RWPE2 (cell line): ENCODE data around the gene EDARADD.
"Not testable (repeated sequence)": the region's sequence is repeated elsewhere in the genome, so short reads cannot be mapped to it uniquely, and the experiment has no call there.

Source experiments
- ATAC-seq: fragments of 200-7000 bp; cut with Tn5 transposase; 3 replicates; pipeline ENCODE4 v1.9.1; 2021; ENCODE audit warnings: low read depth
- DNase-seq: peaks from one replicate; pipeline ENCODE4 v3.0.0-alpha.2; 2020; ENCODE audit warnings: low spot score
- H3K27ac ChIP-seq: fragments of 450-650 bp; 2 replicates; pipeline ENCODE4 v1.5.1; 2017; ENCODE audit warnings: mild to moderate bottlenecking; ENCODE audit not compliant: poor library complexity, severe bottlenecking
- H3K27me3 ChIP-seq: fragments of 250-450 bp; sonication (Bioruptor Pico); 2 replicates; pipeline ENCODE4 v1.5.1; 2021; ENCODE audit warnings: mild to moderate bottlenecking, moderate library complexity; ENCODE audit not compliant: insufficient read depth, poor library complexity, severe bottlenecking
- H3K36me3 ChIP-seq: fragments of 250-450 bp; sonication (Bioruptor Pico); 2 replicates; pipeline ENCODE4 v1.5.1; 2020; ENCODE audit warnings: low read depth, mild to moderate bottlenecking, moderate library complexity
- H3K4me1 ChIP-seq: fragments of 250-450 bp; sonication (Bioruptor Pico); 2 replicates; pipeline ENCODE4 v1.5.1; 2021; ENCODE audit warnings: mild to moderate bottlenecking, moderate library complexity; ENCODE audit not compliant: insufficient read depth, poor library complexity, severe bottlenecking
- H3K4me3 ChIP-seq: fragments of 250-450 bp; sonication (Bioruptor Pico); 2 replicates; pipeline ENCODE4 v1.5.1; 2021; ENCODE audit warnings: mild to moderate bottlenecking, moderate library complexity; ENCODE audit not compliant: severe bottlenecking
- H3K9me3 ChIP-seq: fragments of 250-450 bp; sonication (Bioruptor Pico); 2 replicates; pipeline ENCODE4 v1.5.1; 2021; ENCODE audit warnings: mild to moderate bottlenecking, moderate library complexity; ENCODE audit not compliant: severe bottlenecking
- TF ChIP-seq, protein P1 (sequence below): fragments of 450-650 bp; IDR thresholded peaks from one replicate; pipeline ENCODE4 v1.5.1; 2017; ENCODE audit warnings: mild to moderate bottlenecking, moderate library complexity; ENCODE audit not compliant: poor library complexity, severe bottlenecking

The EDARADD gene

GRCh38 chr1:236502972-236503639 lies 109.0 kb downstream of the EDARADD start:
- peak; percentile 64 for ATAC-seq
- no peak overlapping the region for H3K4me3 ChIP-seq
- no peak overlapping the region for H3K27ac ChIP-seq
- TF ChIP-seq, protein P1, sequence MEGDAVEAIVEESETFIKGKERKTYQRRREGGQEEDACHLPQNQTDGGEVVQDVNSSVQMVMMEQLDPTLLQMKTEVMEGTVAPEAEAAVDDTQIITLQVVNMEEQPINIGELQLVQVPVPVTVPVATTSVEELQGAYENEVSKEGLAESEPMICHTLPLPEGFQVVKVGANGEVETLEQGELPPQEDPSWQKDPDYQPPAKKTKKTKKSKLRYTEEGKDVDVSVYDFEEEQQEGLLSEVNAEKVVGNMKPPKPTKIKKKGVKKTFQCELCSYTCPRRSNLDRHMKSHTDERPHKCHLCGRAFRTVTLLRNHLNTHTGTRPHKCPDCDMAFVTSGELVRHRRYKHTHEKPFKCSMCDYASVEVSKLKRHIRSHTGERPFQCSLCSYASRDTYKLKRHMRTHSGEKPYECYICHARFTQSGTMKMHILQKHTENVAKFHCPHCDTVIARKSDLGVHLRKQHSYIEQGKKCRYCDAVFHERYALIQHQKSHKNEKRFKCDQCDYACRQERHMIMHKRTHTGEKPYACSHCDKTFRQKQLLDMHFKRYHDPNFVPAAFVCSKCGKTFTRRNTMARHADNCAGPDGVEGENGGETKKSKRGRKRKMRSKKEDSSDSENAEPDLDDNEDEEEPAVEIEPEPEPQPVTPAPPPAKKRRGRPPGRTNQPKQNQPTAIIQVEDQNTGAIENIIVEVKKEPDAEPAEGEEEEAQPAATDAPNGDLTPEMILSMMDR = no peak
- H3K4me1 ChIP-seq = no peaks in the 10 kb centered on the region
- H3K36me3 ChIP-seq = no peaks in the 10 kb centered on the region
- no peak for DNase-seq
- H3K27me3 ChIP-seq = no peaks in the 10 kb centered on the region
- no peaks in the 10 kb centered on the region for H3K9me3 ChIP-seq

GRCh38 chr1:236504338-236504737 lies 110.3 kb downstream of the EDARADD start:
- DNase-seq, ATAC-seq, H3K4me3 ChIP-seq, H3K27me3 ChIP-seq, H3K4me1 ChIP-seq, H3K9me3 ChIP-seq, H3K27ac ChIP-seq, H3K36me3 ChIP-seq: not testable (repeated sequence)

- no peaks in the 10 kb centered on the region for H3K36me3 ChIP-seq
- DNase-seq (no peak), ATAC-seq (no peak)
- H3K9me3 ChIP-seq = no peaks in the 10 kb centered on the region
- no peak overlapping the region for H3K27ac ChIP-seq
- H3K4me1 ChIP-seq = no peaks in the 10 kb centered on the region
- H3K27me3 ChIP-seq = no peaks in the 10 kb centered on the region
- TF ChIP-seq, protein P1 = no peak
- no peak overlapping the region for H3K4me3 ChIP-seq
These were observed 113.1 kb downstream of the EDARADD start for GRCh38 chr1:236507022-236507700.

- Histone ChIP-seq H3K9me3 (no peaks in the 10 kb centered on the region), H3K4me1 (no peaks in the 10 kb centered on the region), H3K36me3 (no peaks in the 10 kb centered on the region), H3K27ac (no peak overlapping the region), H3K4me3 (no peak overlapping the region), H3K27me3 (no peaks in the 10 kb centered on the region)
- ATAC-seq = no peak
- no peak for DNase-seq
- TF ChIP-seq, protein P1 = no peak
These were observed 114.5 kb downstream of the EDARADD start for GRCh38 chr1:236508593-236509027.

DNA sequence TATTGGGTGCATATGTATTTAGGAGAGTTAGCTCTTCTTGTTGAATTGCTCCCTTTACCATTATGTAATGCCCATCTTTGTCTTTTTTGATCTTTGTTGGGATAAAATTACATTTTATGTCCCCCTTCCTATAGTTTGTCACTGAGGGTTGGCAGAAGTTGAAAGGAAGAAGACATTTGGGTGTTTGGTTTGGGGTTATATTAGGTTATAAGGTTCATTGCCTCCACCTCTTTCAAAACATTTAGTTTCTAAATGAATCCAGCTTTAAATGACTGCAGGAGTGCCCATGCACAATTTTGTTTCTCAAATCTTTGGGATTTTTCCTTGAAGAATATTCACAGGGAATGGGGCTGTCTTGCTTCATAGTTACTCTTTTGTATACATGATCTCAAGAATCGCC lies 115.1 kb downstream of the EDARADD start:
- Histone ChIP-seq H3K4me1 (no peaks in the 10 kb centered on the region), H3K27ac (no peak overlapping the region), H3K36me3 (no peaks in the 10 kb centered on the region), H3K4me3 (no peak overlapping the region), H3K9me3 (no peaks in the 10 kb centered on the region), H3K27me3 (no peaks in the 10 kb centered on the region)
- DNase-seq (no peak), ATAC-seq (no peak)
- TF ChIP-seq, protein P1 = no peak
